ENCODE measurements around the gene GNAS.

The GNAS gene

DNA sequence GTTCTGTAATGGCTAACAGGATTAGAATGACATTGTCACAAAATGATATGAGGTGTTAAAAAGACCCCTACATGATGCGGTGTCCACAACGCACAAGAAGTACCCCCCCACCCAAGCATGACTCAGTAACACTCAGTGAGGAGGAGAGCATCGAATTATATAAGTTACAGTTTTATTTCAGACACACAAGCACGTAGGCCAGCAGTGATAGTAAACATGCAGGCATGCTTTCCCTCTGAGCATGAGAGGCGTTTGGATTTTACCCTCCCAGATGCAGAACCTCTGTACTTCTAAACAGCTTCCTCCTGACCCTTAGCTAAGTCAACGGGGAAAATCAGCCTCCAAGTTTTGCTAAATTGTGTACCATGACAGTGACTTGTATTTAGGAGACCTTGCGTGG lies 23.9 kb downstream of the GNAS start:
- Histone ChIP-seq H3K18ac (ENCODE audit: low read depth in 1 of 2, low read length in 2 of 2) (no peak overlapping the region), H3K9ac (ENCODE audit: low read length) (no peak overlapping the region), H2BK15ac (ENCODE audit: low read depth, poor library complexity, severe bottlenecking) (no peak overlapping the region), H3K79me1 (replicated peaks; ENCODE audit: low read length, poor library complexity, severe bottlenecking) (no peaks in the 10 kb centered on the region), H3K23ac (ENCODE audit: low read length in 2 of 2) (no peak overlapping the region), H4K91ac (ENCODE audit: low read length) (no peak overlapping the region), H2BK120ac (ENCODE audit: low read depth, low read length) (no peak overlapping the region), H3K4me3 (ENCODE audit: insufficient read depth in 1 of 2, low read depth in 1 of 2, low read length in 2 of 2) (no peak overlapping the region), H4K8ac (ENCODE audit: low read length) (no peak overlapping the region), H3K4me1 (ENCODE audit: control insufficient read depth, insufficient read depth, low read depth, low read length) (peaks cover 4% of the 10 kb centered on the region), H3K9me3 (ENCODE audit: control insufficient read depth, low read length) (no peaks in the 10 kb centered on the region), H2BK5ac (ENCODE audit: low read depth, low read length, poor library complexity, severe bottlenecking) (no peak overlapping the region), H2BK12ac (ENCODE audit: low read length in 2 of 2) (no peak overlapping the region), H2AK5ac (ENCODE audit: low read length, severe bottlenecking) (no peak overlapping the region), H3K4ac (ENCODE audit: low read depth in 1 of 2, low read length in 2 of 2) (no peak overlapping the region), H3K27me3 (ENCODE audit: control insufficient read depth in 1 of 2, insufficient read depth in 1 of 2, low read length in 2 of 2) (peaks cover 3 to 8% of the 10 kb centered on the region in 2 experiments), H3K4me2 (ENCODE audit: low read length, poor library complexity, severe bottlenecking) (no peak overlapping the region), H3K27ac (ENCODE audit: low read length, poor library complexity, severe bottlenecking) (no peak overlapping the region), H3K14ac (ENCODE audit: low read length in 2 of 2) (no peak overlapping the region), H3K36me3 (ENCODE audit: control insufficient read depth in 1 of 2, insufficient read depth in 2 of 2, low read depth in 1 of 2, low read length in 2 of 2) (no peaks in the 10 kb centered on the region), H2AFZ (ENCODE audit: low read depth, low read length) (no peak overlapping the region)
- 78% methylated on average over 7 of the region's 7 CpGs for WGBS
- no peak for DNase-seq

DNA sequence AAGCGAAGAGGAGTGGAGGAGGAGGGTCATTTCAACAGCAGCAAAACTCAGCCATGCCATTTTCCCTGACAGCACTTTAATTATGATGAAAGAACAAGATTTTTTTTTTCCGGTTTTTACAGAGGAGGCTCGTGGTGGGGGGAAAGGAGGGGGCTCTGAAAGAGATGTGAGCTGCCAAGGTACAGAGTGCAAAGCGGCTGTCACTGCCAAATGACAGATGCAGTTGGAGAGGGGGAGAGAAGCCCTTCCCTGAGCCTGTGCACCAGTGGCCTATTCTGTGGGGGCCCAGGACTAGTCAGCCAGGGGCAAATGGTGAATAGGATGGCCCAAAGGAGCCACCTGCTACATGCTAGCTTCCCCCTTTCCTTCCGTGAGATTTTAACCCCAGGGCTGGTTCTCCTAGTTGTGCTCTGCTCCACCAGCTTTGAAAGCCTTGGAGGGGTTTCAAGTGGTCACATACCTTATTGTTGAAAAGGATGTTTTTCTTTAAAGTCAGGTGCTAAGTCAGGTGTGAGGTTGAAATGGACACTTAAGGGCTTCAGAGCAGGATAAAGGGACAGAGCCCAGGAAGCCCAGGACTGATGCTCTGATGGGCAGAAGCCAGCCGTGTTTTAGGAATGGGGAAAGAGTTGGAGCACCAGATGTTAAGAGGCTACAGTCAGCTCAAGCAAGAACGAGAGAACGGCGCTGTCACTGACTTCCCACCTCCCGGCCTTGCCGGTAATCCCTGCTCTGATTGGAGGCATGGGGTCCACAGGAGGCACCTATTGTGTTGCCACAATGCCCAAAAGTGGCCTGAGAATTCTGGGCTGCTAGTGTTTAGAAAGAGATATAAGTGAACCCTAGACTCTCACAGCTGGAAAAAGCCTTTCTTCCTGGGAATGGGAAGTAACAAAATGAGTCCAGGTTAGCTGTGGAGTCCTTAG lies 24.8 kb downstream of the GNAS start:
- Histone ChIP-seq H3K4me2 (ENCODE audit: low read length, poor library complexity, severe bottlenecking) (no peak overlapping the region), H2AK5ac (ENCODE audit: low read length, severe bottlenecking) (no peak overlapping the region), H3K27me3 (ENCODE audit: control insufficient read depth in 1 of 2, insufficient read depth in 1 of 2, low read length in 2 of 2) (peaks cover 3 to 8% of the 10 kb centered on the region in 2 experiments), H3K9me3 (ENCODE audit: control insufficient read depth, low read length) (no peaks in the 10 kb centered on the region), H3K9ac (ENCODE audit: low read length) (no peak overlapping the region), H3K18ac (ENCODE audit: low read depth in 1 of 2, low read length in 2 of 2) (no peak overlapping the region), H3K23ac (ENCODE audit: low read length in 2 of 2) (no peak overlapping the region), H3K14ac (ENCODE audit: low read length in 2 of 2) (no peak overlapping the region), H2BK120ac (ENCODE audit: low read depth, low read length) (no peak overlapping the region), H3K36me3 (ENCODE audit: control insufficient read depth in 1 of 2, insufficient read depth in 2 of 2, low read depth in 1 of 2, low read length in 2 of 2) (no peaks in the 10 kb centered on the region), H2AFZ (ENCODE audit: low read depth, low read length) (no peak overlapping the region), H2BK15ac (ENCODE audit: low read depth, poor library complexity, severe bottlenecking) (no peak overlapping the region), H3K27ac (ENCODE audit: low read length, poor library complexity, severe bottlenecking) (no peak overlapping the region), H4K8ac (ENCODE audit: low read length) (no peak overlapping the region), H2BK12ac (ENCODE audit: low read length in 2 of 2) (no peak overlapping the region), H3K4me3 (ENCODE audit: insufficient read depth in 1 of 2, low read depth in 1 of 2, low read length in 2 of 2) (no peak overlapping the region), H3K4ac (ENCODE audit: low read depth in 1 of 2, low read length in 2 of 2) (no peak overlapping the region), H4K91ac (ENCODE audit: low read length) (no peak overlapping the region), H2BK5ac (ENCODE audit: low read depth, low read length, poor library complexity, severe bottlenecking) (no peak overlapping the region), H3K4me1 (ENCODE audit: control insufficient read depth, insufficient read depth, low read depth, low read length) (peaks cover 4% of the 10 kb centered on the region), H3K79me1 (replicated peaks; ENCODE audit: low read length, poor library complexity, severe bottlenecking) (no peaks in the 10 kb centered on the region)
- 84% methylated on average over 11 of the region's 11 CpGs for WGBS
- no peak for DNase-seq

DNA sequence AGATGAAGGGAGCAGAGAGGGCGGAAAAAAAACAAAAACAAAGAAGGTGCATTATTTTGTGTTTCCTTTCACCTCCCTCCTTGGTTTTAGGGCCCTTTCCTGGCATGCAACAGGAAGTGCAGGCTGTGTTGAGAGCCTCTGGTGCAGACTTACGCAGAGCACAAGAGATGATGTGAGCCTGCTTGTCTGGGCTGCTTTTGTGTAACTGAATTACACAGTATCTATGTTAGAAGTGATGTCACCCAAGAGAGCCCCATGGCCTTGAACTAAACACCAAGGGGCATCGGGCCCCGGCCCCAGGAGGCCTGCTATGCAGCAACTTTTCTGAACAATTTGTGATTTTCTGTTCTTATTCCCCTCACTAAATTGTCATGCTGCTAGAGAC lies 25.5 kb downstream of the GNAS start:
- Histone ChIP-seq H2AK5ac (ENCODE audit: low read length, severe bottlenecking) (no peak overlapping the region), H4K91ac (ENCODE audit: low read length) (no peak overlapping the region), H3K27ac (ENCODE audit: low read length, poor library complexity, severe bottlenecking) (no peak overlapping the region), H2BK12ac (ENCODE audit: low read length in 2 of 2) (no peak overlapping the region), H3K18ac (ENCODE audit: low read depth in 1 of 2, low read length in 2 of 2) (no peak overlapping the region), H2BK5ac (ENCODE audit: low read depth, low read length, poor library complexity, severe bottlenecking) (no peak overlapping the region), H3K9me3 (ENCODE audit: control insufficient read depth, low read length) (no peaks in the 10 kb centered on the region), H3K4me1 (ENCODE audit: control insufficient read depth, insufficient read depth, low read depth, low read length) (peaks cover 4% of the 10 kb centered on the region), H4K8ac (ENCODE audit: low read length) (no peak overlapping the region), H3K27me3 (ENCODE audit: control insufficient read depth in 1 of 2, insufficient read depth in 1 of 2, low read length in 2 of 2) (peaks cover 3 to 8% of the 10 kb centered on the region in 2 experiments), H2BK15ac (ENCODE audit: low read depth, poor library complexity, severe bottlenecking) (no peak overlapping the region), H2BK120ac (ENCODE audit: low read depth, low read length) (no peak overlapping the region), H3K4me3 (ENCODE audit: insufficient read depth in 1 of 2, low read depth in 1 of 2, low read length in 2 of 2) (no peak overlapping the region), H3K14ac (ENCODE audit: low read length in 2 of 2) (no peak overlapping the region), H3K4me2 (ENCODE audit: low read length, poor library complexity, severe bottlenecking) (no peak overlapping the region), H3K9ac (ENCODE audit: low read length) (no peak overlapping the region), H3K4ac (ENCODE audit: low read depth in 1 of 2, low read length in 2 of 2) (no peak overlapping the region), H3K23ac (ENCODE audit: low read length in 2 of 2) (no peak overlapping the region), H3K79me1 (replicated peaks; ENCODE audit: low read length, poor library complexity, severe bottlenecking) (no peaks in the 10 kb centered on the region), H2AFZ (ENCODE audit: low read depth, low read length) (no peak overlapping the region), H3K36me3 (ENCODE audit: control insufficient read depth in 1 of 2, insufficient read depth in 2 of 2, low read depth in 1 of 2, low read length in 2 of 2) (no peaks in the 10 kb centered on the region)
- no peak for DNase-seq
- WGBS, result 93% methylated on average over 3 of the region's 4 CpGs

DNA sequence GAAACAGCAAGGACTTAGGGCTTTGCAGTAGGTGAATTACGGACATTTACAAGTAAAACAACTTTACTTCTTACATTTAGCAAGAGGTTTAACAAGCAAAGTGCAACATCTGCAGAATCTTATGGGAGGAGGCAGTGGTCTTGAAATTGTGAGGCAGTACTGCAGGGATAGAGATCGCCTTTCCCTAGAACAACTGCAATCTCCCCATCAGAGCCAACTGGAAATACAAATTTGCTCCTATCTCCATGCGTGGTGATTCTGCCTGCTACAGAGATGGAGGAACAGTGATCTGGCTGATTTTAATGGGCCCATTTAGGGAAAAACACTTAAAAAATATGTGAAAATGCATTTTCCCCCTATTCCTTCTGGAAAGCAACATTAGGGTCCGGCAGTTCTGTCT lies 25.9 kb downstream of the GNAS start:
- peaks cover 7% of the 10 kb centered on the region for H3K4me1 ChIP-seq (ENCODE audit: control insufficient read depth, insufficient read depth, low read depth, low read length)
- no peak overlapping the region for H2BK120ac ChIP-seq (ENCODE audit: low read depth, low read length)
- 100% methylated on average over 1 of the region's 4 CpGs for WGBS
- H3K9me3 ChIP-seq (ENCODE audit: control insufficient read depth, low read length), result no peaks in the 10 kb centered on the region
- DNase-seq, result no peak
- no peak overlapping the region for H3K4me3 ChIP-seq (ENCODE audit: insufficient read depth in 1 of 2, low read depth in 1 of 2, low read length in 2 of 2)
- no peak overlapping the region for H3K4ac ChIP-seq (ENCODE audit: low read depth in 1 of 2, low read length in 2 of 2)
- H3K27me3 ChIP-seq (ENCODE audit: control insufficient read depth in 1 of 2, insufficient read depth in 1 of 2, low read length in 2 of 2), result peaks cover 3 to 8% of the 10 kb centered on the region in 2 experiments
- H3K79me1 ChIP-seq (replicated peaks; ENCODE audit: low read length, poor library complexity, severe bottlenecking), result no peaks in the 10 kb centered on the region
- no peak overlapping the region for H2AFZ ChIP-seq (ENCODE audit: low read depth, low read length)
- no peak overlapping the region for H2BK15ac ChIP-seq (ENCODE audit: low read depth, poor library complexity, severe bottlenecking)
- no peak overlapping the region for H2AK5ac ChIP-seq (ENCODE audit: low read length, severe bottlenecking)
- no peak overlapping the region for H3K9ac ChIP-seq (ENCODE audit: low read length)
- H2BK5ac ChIP-seq (ENCODE audit: low read depth, low read length, poor library complexity, severe bottlenecking), result no peak overlapping the region
- no peaks in the 10 kb centered on the region for H3K36me3 ChIP-seq (ENCODE audit: control insufficient read depth in 1 of 2, insufficient read depth in 2 of 2, low read depth in 1 of 2, low read length in 2 of 2)
- H4K91ac ChIP-seq (ENCODE audit: low read length), result no peak overlapping the region
- H4K8ac ChIP-seq (ENCODE audit: low read length), result no peak overlapping the region
- no peak overlapping the region for H3K27ac ChIP-seq (ENCODE audit: low read length, poor library complexity, severe bottlenecking)
- H3K4me2 ChIP-seq (ENCODE audit: low read length, poor library complexity, severe bottlenecking), result no peak overlapping the region
- H3K14ac ChIP-seq (ENCODE audit: low read length in 2 of 2), result no peak overlapping the region
- no peak overlapping the region for H3K23ac ChIP-seq (ENCODE audit: low read length in 2 of 2)
- no peak overlapping the region for H3K18ac ChIP-seq (ENCODE audit: low read depth in 1 of 2, low read length in 2 of 2)
- no peak overlapping the region for H2BK12ac ChIP-seq (ENCODE audit: low read length in 2 of 2)
